Measurements from ENCODE around the gene PPA2. TPM values are rescaled to one million over a fixed set of nuclear protein-coding genes. Genes with fewer than 3 reads are reported as not detected.

PPA2 gene
- total and polyA plus RNA-seq, 2 donors: 60.1 to 80.1 TPM

DNA sequence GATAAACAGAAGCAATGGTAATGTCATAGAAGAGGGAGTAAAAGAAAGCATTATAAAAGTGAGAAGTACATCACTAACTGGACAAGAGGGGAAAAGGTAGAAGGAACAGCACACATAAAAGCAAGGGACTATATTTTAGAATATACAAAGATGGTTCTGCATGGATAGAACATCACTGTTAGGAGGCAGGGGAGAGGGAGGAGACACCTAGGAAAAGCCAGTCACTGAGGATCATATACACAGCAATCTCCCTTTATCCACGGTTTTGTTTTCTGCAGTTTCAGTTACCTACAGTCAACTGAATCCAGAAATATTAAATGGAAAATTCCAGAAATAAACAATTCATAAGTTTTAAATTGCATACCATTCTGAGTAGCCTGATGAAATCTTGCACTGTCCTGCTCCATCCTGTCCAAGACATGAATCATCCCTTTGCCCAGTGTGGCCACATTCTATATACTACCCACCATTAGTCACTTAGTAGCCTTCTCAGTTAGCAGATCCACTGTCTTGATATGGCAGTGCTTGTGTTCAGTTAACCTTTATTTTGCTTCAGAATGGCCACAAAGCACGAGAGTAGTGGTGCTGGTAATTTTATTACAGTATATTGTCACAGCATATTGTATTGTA, 74.2 kb downstream of the PPA2 start:
- no peak for DNase-seq (ENCODE audit: low read depth in 6 of 9, low spot score in 9 of 9)
- Histone ChIP-seq H3K9me3 (ENCODE audit: control insufficient read depth in 2 of 2, insufficient read depth in 1 of 2, low read length in 1 of 2) (peaks cover 0 to 1% of the 10 kb centered on the region in 2 donors), H3K36me3 (ENCODE audit: control insufficient read depth in 2 of 2, insufficient read depth in 2 of 2, low read length in 1 of 2) (peaks cover 0 to 6% of the 10 kb centered on the region in 2 donors), H3K27me3 (ENCODE audit: control insufficient read depth in 2 of 2, insufficient read depth in 1 of 2, low read length in 1 of 2) (no peaks in the 10 kb centered on the region), H3K4me3 (ENCODE audit: low read length in 2 of 2) (no peak overlapping the region), H3K27ac (ENCODE audit: low read depth in 1 of 2, low read length in 1 of 2) (no peak overlapping the region), H3K4me1 (ENCODE audit: control insufficient read depth in 2 of 2, insufficient read depth in 2 of 2, low read length in 2 of 2) (no peaks in the 10 kb centered on the region)
- 96% methylated on average over 2 of the region's 2 CpGs for WGBS

DNA sequence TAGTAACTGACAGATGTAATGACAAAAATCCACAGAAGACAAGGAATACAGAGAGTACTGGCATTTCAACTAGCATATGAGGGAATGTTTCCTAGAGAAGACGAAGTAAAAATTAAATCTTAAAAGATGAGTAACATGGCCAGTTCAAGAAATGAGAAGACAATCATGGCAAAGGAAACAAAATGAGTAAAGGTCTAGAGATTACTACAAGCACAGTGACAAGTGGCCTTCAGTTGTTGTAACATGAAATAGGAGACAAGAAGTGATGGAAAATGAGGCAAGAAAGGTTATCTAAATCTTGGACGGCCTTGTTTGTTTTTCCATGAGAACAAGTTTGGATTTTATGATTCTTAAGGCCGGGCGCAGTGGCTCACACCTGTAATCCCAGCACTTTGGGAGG, 81.0 kb downstream of the PPA2 start:
- Histone ChIP-seq H3K27me3 (ENCODE audit: control insufficient read depth in 2 of 2, insufficient read depth in 1 of 2, low read length in 1 of 2) (no peaks in the 10 kb centered on the region), H3K4me1 (ENCODE audit: control insufficient read depth in 2 of 2, insufficient read depth in 2 of 2, low read length in 2 of 2) (no peaks in the 10 kb centered on the region), H3K27ac (ENCODE audit: low read depth in 1 of 2, low read length in 1 of 2) (no peak overlapping the region), H3K9me3 (ENCODE audit: control insufficient read depth in 2 of 2, insufficient read depth in 1 of 2, low read length in 1 of 2) (no peaks in the 10 kb centered on the region), H3K4me3 (ENCODE audit: low read length in 2 of 2) (no peak overlapping the region), H3K36me3 (ENCODE audit: control insufficient read depth in 2 of 2, insufficient read depth in 2 of 2, low read length in 1 of 2) (peaks cover 0 to 6% of the 10 kb centered on the region in 2 donors)
- DNase-seq (ENCODE audit: low read depth in 6 of 9, low spot score in 9 of 9): no peak
- 72% methylated on average over 4 of the region's 4 CpGs for WGBS

DNA sequence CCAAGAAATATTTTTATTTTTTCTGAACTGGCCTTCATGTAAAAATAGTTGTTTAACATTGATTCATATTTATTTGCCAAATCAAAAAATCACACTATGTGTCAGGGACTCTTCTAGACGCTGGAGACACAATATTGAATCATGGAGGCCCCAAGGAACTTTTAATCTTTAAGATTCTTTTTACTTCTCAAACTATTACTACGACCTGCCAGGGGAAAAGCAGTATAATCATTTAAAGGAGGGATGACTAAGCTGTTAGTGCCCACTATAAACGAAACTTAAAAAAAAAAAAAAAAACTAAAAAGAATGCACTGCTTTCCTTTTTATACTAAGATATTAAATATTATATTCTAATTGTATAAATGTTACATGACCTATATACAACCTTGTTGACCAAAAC, 84.7 kb downstream of the PPA2 start:
- no peaks in the 10 kb centered on the region for H3K4me1 ChIP-seq (ENCODE audit: control insufficient read depth in 2 of 2, insufficient read depth in 2 of 2, low read length in 2 of 2)
- H3K36me3 ChIP-seq (ENCODE audit: control insufficient read depth in 2 of 2, insufficient read depth in 2 of 2, low read length in 1 of 2): peaks cover 3 to 11% of the 10 kb centered on the region in 2 donors
- DNase-seq (ENCODE audit: low read depth in 6 of 9, low spot score in 9 of 9): no peak
- no peak overlapping the region for H3K4me3 ChIP-seq (ENCODE audit: low read length in 2 of 2)
- H3K27me3 ChIP-seq (ENCODE audit: control insufficient read depth in 2 of 2, insufficient read depth in 1 of 2, low read length in 1 of 2): no peaks in the 10 kb centered on the region
- 91% methylated on average over 3 of the region's 3 CpGs for WGBS
- no peaks in the 10 kb centered on the region for H3K9me3 ChIP-seq (ENCODE audit: control insufficient read depth in 2 of 2, insufficient read depth in 1 of 2, low read length in 1 of 2)
- H3K27ac ChIP-seq (ENCODE audit: low read depth in 1 of 2, low read length in 1 of 2): no peak overlapping the region

DNA sequence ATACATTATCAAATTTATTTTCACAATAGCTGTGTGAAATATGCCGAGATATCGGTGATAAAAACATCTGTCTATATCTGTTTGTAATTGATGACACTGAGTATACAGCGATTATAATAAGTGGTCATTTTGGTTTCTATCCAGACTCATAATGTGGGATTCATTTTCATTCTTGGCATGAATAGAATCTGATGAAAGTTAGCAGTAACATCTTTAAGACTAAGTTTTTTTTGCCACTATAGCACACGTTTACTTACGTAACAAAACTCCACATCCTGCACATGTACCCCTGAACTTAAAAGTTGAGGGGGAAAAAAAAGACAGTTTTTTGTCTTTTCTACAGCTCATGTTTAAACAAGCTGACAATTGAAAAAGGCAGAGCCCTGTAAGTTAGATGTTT, 86.4 kb downstream of the PPA2 start:
- Histone ChIP-seq H3K27ac (ENCODE audit: low read depth in 1 of 2, low read length in 1 of 2) (no peak overlapping the region), H3K4me1 (ENCODE audit: control insufficient read depth in 2 of 2, insufficient read depth in 2 of 2, low read length in 2 of 2) (no peaks in the 10 kb centered on the region), H3K9me3 (ENCODE audit: control insufficient read depth in 2 of 2, insufficient read depth in 1 of 2, low read length in 1 of 2) (no peaks in the 10 kb centered on the region), H3K27me3 (ENCODE audit: control insufficient read depth in 2 of 2, insufficient read depth in 1 of 2, low read length in 1 of 2) (no peaks in the 10 kb centered on the region), H3K36me3 (ENCODE audit: control insufficient read depth in 2 of 2, insufficient read depth in 2 of 2, low read length in 1 of 2) (peaks cover 3 to 11% of the 10 kb centered on the region in 2 donors), H3K4me3 (ENCODE audit: low read length in 2 of 2) (no peak overlapping the region)
- WGBS: 97% methylated on average over 5 of the region's 5 CpGs
- no peak for DNase-seq (ENCODE audit: low read depth in 6 of 9, low spot score in 9 of 9)

DNA sequence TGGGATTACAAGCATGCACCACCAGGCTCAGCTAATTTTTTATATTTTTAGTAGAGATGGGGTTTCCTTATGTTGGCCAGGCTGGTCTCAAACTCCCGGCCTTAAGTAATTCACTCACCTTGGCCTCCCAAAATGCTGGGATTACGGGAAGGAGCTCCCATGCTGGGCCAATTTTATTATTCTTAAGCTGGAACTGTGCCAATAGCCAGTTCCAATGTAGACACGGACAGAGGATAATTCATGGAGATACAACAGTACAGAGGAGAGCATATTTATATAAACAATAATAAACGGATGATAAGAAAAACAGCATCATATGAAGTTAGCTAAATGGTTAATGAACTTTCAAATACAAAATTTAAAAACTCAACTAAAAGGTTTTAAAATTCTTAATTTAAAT, 87.8 kb downstream of the PPA2 start:
- no peak for DNase-seq (ENCODE audit: low read depth in 6 of 9, low spot score in 9 of 9)
- Histone ChIP-seq H3K27me3 (ENCODE audit: control insufficient read depth in 2 of 2, insufficient read depth in 1 of 2, low read length in 1 of 2) (no peaks in the 10 kb centered on the region), H3K9me3 (ENCODE audit: control insufficient read depth in 2 of 2, insufficient read depth in 1 of 2, low read length in 1 of 2) (no peaks in the 10 kb centered on the region), H3K27ac (ENCODE audit: low read depth in 1 of 2, low read length in 1 of 2) (no peak overlapping the region), H3K4me3 (ENCODE audit: low read length in 2 of 2) (no peak overlapping the region), H3K36me3 (ENCODE audit: control insufficient read depth in 2 of 2, insufficient read depth in 2 of 2, low read length in 1 of 2) (peaks cover 3 to 11% of the 10 kb centered on the region in 2 donors), H3K4me1 (ENCODE audit: control insufficient read depth in 2 of 2, insufficient read depth in 2 of 2, low read length in 2 of 2) (no peaks in the 10 kb centered on the region)
- 95% methylated on average over 4 of the region's 4 CpGs for WGBS

DNA sequence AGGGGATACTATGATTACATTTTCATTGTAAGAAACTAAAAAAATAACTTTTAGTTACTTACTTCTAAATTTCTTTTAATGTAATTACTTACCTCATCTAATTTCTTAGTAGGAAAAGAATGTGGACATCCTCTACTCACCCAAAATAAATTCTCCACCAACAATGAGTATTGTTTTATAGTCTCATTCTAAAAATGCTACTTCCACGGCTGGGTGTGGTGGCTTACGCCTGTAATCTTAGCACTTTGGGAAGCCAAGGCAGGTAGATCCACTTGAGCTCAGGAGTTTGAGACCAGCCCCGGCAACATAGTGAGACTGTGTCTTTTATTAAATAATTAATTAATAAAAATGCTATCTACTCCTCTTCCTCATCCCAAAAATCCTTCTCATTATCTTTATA, 99.8 kb downstream of the PPA2 start:
- Histone ChIP-seq H3K36me3 (ENCODE audit: control insufficient read depth in 2 of 2, insufficient read depth in 2 of 2, low read length in 1 of 2) (no peaks in the 10 kb centered on the region), H3K4me1 (ENCODE audit: control insufficient read depth in 2 of 2, insufficient read depth in 2 of 2, low read length in 2 of 2) (no peaks in the 10 kb centered on the region), H3K9me3 (ENCODE audit: control insufficient read depth in 2 of 2, insufficient read depth in 1 of 2, low read length in 1 of 2) (no peaks in the 10 kb centered on the region), H3K4me3 (ENCODE audit: low read length in 2 of 2) (no peak overlapping the region), H3K27me3 (ENCODE audit: control insufficient read depth in 2 of 2, insufficient read depth in 1 of 2, low read length in 1 of 2) (no peaks in the 10 kb centered on the region), H3K27ac (ENCODE audit: low read depth in 1 of 2, low read length in 1 of 2) (no peak overlapping the region)
- no peak for DNase-seq (ENCODE audit: low read depth in 6 of 9, low spot score in 9 of 9)
- WGBS: 97% methylated on average over 3 of the region's 3 CpGs

DNA sequence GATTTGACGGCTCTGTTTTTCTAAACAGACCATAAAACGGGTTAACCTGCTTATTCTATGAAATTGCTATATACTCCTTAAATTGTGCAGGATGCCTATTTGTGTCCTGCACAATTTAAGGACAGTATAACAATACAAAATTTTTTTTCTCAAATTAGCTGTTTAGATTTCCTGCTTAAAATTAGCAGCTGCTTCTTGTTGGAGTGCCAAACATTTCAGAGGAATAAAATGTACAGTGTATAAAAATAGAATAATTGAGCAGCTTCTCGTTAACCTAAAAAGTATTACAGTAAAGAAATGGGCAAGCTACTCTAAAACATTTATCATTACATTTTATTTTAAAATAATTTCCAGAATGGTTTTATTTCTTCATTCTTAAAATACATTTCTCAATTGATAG, 100.5 kb downstream of the PPA2 start:
- Histone ChIP-seq H3K9me3 (ENCODE audit: control insufficient read depth in 2 of 2, insufficient read depth in 1 of 2, low read length in 1 of 2) (no peaks in the 10 kb centered on the region), H3K27me3 (ENCODE audit: control insufficient read depth in 2 of 2, insufficient read depth in 1 of 2, low read length in 1 of 2) (no peaks in the 10 kb centered on the region), H3K27ac (ENCODE audit: low read depth in 1 of 2, low read length in 1 of 2) (no peak overlapping the region), H3K4me1 (ENCODE audit: control insufficient read depth in 2 of 2, insufficient read depth in 2 of 2, low read length in 2 of 2) (no peaks in the 10 kb centered on the region), H3K4me3 (ENCODE audit: low read length in 2 of 2) (no peak overlapping the region), H3K36me3 (ENCODE audit: control insufficient read depth in 2 of 2, insufficient read depth in 2 of 2, low read length in 1 of 2) (peaks cover 0 to 4% of the 10 kb centered on the region in 2 donors)
- 98% methylated on average over 3 of the region's 3 CpGs for whole genome bisulfite sequencing
- DNase-seq (ENCODE audit: low read depth in 6 of 9, low spot score in 9 of 9): no peak

DNA sequence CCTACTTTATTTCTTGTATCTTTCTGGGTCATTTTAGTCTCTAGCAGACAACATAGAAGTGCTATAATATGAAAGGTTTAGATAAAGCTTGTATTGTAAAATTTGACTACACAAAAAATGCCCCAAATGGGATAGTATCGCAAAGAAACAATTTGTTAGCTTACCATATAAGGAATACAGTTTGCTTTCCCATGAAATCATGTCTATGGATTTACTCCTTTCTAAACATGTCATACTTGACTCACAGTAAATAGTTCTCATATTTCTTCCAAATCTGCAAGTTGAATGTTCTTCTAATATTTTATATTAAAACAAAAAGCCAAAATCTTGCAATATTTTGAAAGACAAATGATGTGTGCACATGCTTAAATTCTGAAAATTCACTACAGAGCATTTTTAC, 103.9 kb downstream of the PPA2 start:
- WGBS: 99% methylated on average over 1 of the region's 1 CpG
- Histone ChIP-seq H3K4me3 (ENCODE audit: low read length in 2 of 2) (no peak overlapping the region), H3K36me3 (ENCODE audit: control insufficient read depth in 2 of 2, insufficient read depth in 2 of 2, low read length in 1 of 2) (peaks cover 4% of the 10 kb centered on the region in 2 donors), H3K9me3 (ENCODE audit: control insufficient read depth in 2 of 2, insufficient read depth in 1 of 2, low read length in 1 of 2) (peaks cover 0 to 8% of the 10 kb centered on the region in 2 donors), H3K27me3 (ENCODE audit: control insufficient read depth in 2 of 2, insufficient read depth in 1 of 2, low read length in 1 of 2) (no peaks in the 10 kb centered on the region), H3K27ac (ENCODE audit: low read depth in 1 of 2, low read length in 1 of 2) (no peak overlapping the region), H3K4me1 (ENCODE audit: control insufficient read depth in 2 of 2, insufficient read depth in 2 of 2, low read length in 2 of 2) (no peaks in the 10 kb centered on the region)
- no peak for DNase-seq (ENCODE audit: low read depth in 6 of 9, low spot score in 9 of 9)

DNA sequence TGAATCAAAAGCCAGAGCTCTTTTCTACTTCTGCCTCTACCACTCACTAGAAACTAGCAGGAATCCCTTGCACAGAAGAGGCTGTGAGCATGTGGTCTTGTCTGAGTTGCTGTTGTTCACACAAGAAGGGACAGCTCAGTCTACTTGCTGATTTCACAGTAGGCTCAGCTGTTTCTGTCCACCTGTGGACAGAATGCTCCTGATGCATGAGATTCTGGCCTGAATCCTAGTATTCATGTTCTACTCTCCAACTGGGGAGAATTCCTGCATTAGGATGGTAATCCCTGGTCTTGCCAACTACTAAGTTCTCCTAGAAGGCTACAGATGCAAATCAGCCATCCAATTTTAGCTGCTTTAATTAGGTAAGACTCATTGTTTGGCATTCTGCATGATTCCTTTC, 112.8 kb downstream of the PPA2 start:
- H3K4me1 ChIP-seq (ENCODE audit: control insufficient read depth in 2 of 2, insufficient read depth in 2 of 2, low read length in 2 of 2): no peaks in the 10 kb centered on the region
- no peak for DNase-seq (ENCODE audit: low read depth in 6 of 9, low spot score in 9 of 9)
- H3K9me3 ChIP-seq (ENCODE audit: control insufficient read depth in 2 of 2, insufficient read depth in 1 of 2, low read length in 1 of 2): peaks cover 0 to 8% of the 10 kb centered on the region in 2 donors
- H3K27me3 ChIP-seq (ENCODE audit: control insufficient read depth in 2 of 2, insufficient read depth in 1 of 2, low read length in 1 of 2): no peaks in the 10 kb centered on the region
- H3K27ac ChIP-seq (ENCODE audit: low read depth in 1 of 2, low read length in 1 of 2): no peak overlapping the region
- H3K36me3 ChIP-seq (ENCODE audit: control insufficient read depth in 2 of 2, insufficient read depth in 2 of 2, low read length in 1 of 2): peaks cover 0 to under 1% of the 10 kb centered on the region in 2 donors
- H3K4me3 ChIP-seq (ENCODE audit: low read length in 2 of 2): no peak overlapping the region
